ENCODE results near the gene ARHGAP31. TPM values are rescaled to one million over a fixed set of nuclear protein-coding genes. Genes with fewer than 3 reads are reported as not detected.
A peak's percentile ranks its signal among the peaks of the same experiment; 100 is the strongest.
"Not testable (repeated sequence)": the region's sequence is repeated elsewhere in the genome, so short reads cannot be mapped to it uniquely, and the experiment has no call there.

The ARHGAP31 gene
- total and polyA plus RNA-seq, 2 experiments from 2014 or later = 1.2 to 4.3 TPM

DNA sequence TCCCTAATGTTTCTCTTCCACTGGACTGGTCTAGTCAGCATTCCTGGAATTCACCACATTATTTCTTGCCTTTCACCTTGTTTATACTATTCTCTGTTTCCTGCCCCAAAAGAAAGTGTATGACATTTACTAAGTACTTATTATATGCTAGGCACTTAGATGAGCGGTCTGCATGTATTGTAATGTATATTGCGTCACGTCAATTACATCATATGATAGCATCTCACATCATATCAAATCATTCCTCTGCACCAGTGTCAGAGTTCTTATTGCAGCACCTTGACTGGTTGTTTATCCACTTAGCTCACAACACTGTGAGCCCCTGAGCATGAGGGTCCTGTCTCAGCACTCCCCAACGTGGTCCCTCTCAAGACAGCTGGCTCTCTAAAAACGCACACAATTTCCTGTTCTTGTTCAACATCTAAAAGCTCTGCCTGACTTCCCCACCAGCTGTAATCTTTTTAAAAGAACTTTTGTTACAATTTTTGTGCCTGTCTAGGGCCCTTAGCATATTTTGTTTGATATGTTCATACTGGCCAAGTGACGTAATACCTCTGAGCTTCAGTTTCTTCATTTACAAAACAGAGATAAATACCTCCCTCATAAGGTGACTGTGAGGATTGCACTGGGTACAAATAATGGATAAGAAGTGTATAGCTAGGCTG, 58.8 kb downstream of the ARHGAP31 start:
- Histone ChIP-seq H3K4me3 (no peak overlapping the region), H3K4me2 (peak overlapping the region; percentile 63; the same call in 1 of the 2 replicates), H3K36me3 (ENCODE audit: insufficient read depth) (no peaks in the 10 kb centered on the region), H4K20me1 (replicated peaks; ENCODE audit: insufficient read depth) (no peaks in the 10 kb centered on the region), H3K9me2 (ENCODE audit: insufficient read depth) (no peaks in the 10 kb centered on the region; the same call in 1 of the 2 replicates), H3K27ac (ENCODE audit: low read depth) (peak overlapping the region; percentile 64), H3F3A (replicated peaks; ENCODE audit: low read depth) (no peaks in the 10 kb centered on the region; the same call in 1 of the 2 replicates), H3K4me1 (ENCODE audit: insufficient read depth) (peaks cover 59% of the 10 kb centered on the region), H3K79me2 (replicated peaks; ENCODE audit: insufficient read depth) (no peaks in the 10 kb centered on the region), H2AFZ (no peak overlapping the region), H3K27me3 (ENCODE audit: insufficient read depth) (no peaks in the 10 kb centered on the region)
- H3K4me1 Mint-ChIP-seq = peaks cover 66% of the 10 kb centered on the region
- DNase-seq (ENCODE audit: low spot score) (peak; percentile 54), ATAC-seq (no peak)
- no peak overlapping the region; the same call in 1 of the 2 replicates for H3K27ac Mint-ChIP-seq
- H3K27me3 Mint-ChIP-seq (ENCODE audit: insufficient read depth, low read depth, poor library complexity) = peaks cover 5% of the 10 kb centered on the region
- peaks cover 4% of the 10 kb centered on the region for H3K9me3 Mint-ChIP-seq
- TF ChIP-seq, protein P1, sequence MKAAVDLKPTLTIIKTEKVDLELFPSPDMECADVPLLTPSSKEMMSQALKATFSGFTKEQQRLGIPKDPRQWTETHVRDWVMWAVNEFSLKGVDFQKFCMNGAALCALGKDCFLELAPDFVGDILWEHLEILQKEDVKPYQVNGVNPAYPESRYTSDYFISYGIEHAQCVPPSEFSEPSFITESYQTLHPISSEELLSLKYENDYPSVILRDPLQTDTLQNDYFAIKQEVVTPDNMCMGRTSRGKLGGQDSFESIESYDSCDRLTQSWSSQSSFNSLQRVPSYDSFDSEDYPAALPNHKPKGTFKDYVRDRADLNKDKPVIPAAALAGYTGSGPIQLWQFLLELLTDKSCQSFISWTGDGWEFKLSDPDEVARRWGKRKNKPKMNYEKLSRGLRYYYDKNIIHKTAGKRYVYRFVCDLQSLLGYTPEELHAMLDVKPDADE (IDR thresholded peaks at IDR 0.05) = no peak
- no peak for TF ChIP-seq ZNF331 (CRISPR knock-in tag; IDR thresholded peaks at IDR 0.05; ENCODE audit: low read depth)
- TF ChIP-seq, protein P2, sequence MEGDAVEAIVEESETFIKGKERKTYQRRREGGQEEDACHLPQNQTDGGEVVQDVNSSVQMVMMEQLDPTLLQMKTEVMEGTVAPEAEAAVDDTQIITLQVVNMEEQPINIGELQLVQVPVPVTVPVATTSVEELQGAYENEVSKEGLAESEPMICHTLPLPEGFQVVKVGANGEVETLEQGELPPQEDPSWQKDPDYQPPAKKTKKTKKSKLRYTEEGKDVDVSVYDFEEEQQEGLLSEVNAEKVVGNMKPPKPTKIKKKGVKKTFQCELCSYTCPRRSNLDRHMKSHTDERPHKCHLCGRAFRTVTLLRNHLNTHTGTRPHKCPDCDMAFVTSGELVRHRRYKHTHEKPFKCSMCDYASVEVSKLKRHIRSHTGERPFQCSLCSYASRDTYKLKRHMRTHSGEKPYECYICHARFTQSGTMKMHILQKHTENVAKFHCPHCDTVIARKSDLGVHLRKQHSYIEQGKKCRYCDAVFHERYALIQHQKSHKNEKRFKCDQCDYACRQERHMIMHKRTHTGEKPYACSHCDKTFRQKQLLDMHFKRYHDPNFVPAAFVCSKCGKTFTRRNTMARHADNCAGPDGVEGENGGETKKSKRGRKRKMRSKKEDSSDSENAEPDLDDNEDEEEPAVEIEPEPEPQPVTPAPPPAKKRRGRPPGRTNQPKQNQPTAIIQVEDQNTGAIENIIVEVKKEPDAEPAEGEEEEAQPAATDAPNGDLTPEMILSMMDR (conservative IDR thresholded peaks at IDR 0.05; ENCODE audit: low read depth in 2 of 2) = peak; percentile 55 to 56
- peaks cover 4% of the 10 kb centered on the region; the same call in 2 of the 3 replicates for H3K36me3 Mint-ChIP-seq (ENCODE audit: low read depth)
- no peak overlapping the region; the same call in 2 of the 3 replicates for H3K4me3 Mint-ChIP-seq

DNA sequence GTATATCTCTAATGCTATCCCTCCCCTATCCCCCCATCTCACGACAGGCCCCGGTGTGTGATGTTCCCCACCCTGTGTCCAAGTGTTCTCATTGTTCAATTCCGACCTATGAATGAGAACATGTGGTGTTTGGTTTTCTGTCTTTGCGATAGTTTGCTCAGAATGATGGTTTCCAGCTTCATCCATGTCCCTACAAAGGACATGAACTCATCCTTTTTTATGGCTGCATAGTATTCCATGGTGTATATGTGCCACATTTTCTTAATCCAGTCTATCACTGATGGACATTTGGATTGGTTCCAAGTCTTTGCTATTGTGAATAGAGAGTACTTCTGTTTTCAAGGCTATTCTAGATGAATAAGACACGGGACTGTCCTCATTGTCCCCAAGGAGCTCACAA, 61.4 kb downstream of the ARHGAP31 start:
- peaks cover 63% of the 10 kb centered on the region for H3K4me1 Mint-ChIP-seq
- H3K79me2 ChIP-seq (replicated peaks; ENCODE audit: insufficient read depth); H3K27me3 ChIP-seq (ENCODE audit: insufficient read depth): not testable (repeated sequence)

DNA sequence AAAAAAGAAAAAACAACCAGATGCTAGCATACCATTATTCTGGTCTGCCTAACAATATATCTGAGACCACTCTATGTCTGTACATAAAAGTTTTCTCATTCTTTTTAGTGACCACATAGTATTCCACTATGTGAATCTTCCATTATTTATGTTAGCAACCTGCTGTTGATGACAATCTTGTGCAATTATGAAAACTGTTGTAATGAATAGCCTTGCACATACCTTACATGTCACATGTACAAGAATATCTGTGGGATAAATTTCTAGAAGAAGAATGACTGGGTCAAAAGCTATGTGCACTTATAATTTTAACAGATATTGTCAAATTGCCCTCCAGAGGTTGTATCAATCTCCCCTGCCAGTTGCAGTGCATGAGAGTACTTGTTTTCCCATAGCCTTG, 62.5 kb downstream of the ARHGAP31 start:
- Histone ChIP-seq H3K79me2 (replicated peaks; ENCODE audit: insufficient read depth) (no peaks in the 10 kb centered on the region), H3K27ac (ENCODE audit: low read depth) (no peak overlapping the region), H2AFZ (no peak overlapping the region), H4K20me1 (replicated peaks; ENCODE audit: insufficient read depth) (no peaks in the 10 kb centered on the region), H3K4me3 (no peak overlapping the region), H3K36me3 (ENCODE audit: insufficient read depth) (no peaks in the 10 kb centered on the region), H3K27me3 (ENCODE audit: insufficient read depth) (no peaks in the 10 kb centered on the region), H3F3A (replicated peaks; ENCODE audit: low read depth) (no peaks in the 10 kb centered on the region; the same call in none of the 2 replicates), H3K9me2 (ENCODE audit: insufficient read depth) (no peaks in the 10 kb centered on the region), H3K4me1 (ENCODE audit: insufficient read depth) (peaks cover 64% of the 10 kb centered on the region), H3K4me2 (no peak overlapping the region)
- Mint-ChIP-seq H3K9me3 (no peaks in the 10 kb centered on the region; the same call in 2 of the 3 replicates), H3K27ac (0 out of 2 replicates have a peak overlapping the region, but pooled peaks have one; percentile 28), H3K36me3 (ENCODE audit: low read depth) (no peaks in the 10 kb centered on the region), H3K4me1 (peaks cover 59% of the 10 kb centered on the region), H3K27me3 (ENCODE audit: insufficient read depth, low read depth, poor library complexity) (peaks cover 6% of the 10 kb centered on the region), H3K4me3 (no peak overlapping the region)
- no peak for DNase-seq (ENCODE audit: low spot score)
- no peak for ATAC-seq
- TF ChIP-seq, protein P3, sequence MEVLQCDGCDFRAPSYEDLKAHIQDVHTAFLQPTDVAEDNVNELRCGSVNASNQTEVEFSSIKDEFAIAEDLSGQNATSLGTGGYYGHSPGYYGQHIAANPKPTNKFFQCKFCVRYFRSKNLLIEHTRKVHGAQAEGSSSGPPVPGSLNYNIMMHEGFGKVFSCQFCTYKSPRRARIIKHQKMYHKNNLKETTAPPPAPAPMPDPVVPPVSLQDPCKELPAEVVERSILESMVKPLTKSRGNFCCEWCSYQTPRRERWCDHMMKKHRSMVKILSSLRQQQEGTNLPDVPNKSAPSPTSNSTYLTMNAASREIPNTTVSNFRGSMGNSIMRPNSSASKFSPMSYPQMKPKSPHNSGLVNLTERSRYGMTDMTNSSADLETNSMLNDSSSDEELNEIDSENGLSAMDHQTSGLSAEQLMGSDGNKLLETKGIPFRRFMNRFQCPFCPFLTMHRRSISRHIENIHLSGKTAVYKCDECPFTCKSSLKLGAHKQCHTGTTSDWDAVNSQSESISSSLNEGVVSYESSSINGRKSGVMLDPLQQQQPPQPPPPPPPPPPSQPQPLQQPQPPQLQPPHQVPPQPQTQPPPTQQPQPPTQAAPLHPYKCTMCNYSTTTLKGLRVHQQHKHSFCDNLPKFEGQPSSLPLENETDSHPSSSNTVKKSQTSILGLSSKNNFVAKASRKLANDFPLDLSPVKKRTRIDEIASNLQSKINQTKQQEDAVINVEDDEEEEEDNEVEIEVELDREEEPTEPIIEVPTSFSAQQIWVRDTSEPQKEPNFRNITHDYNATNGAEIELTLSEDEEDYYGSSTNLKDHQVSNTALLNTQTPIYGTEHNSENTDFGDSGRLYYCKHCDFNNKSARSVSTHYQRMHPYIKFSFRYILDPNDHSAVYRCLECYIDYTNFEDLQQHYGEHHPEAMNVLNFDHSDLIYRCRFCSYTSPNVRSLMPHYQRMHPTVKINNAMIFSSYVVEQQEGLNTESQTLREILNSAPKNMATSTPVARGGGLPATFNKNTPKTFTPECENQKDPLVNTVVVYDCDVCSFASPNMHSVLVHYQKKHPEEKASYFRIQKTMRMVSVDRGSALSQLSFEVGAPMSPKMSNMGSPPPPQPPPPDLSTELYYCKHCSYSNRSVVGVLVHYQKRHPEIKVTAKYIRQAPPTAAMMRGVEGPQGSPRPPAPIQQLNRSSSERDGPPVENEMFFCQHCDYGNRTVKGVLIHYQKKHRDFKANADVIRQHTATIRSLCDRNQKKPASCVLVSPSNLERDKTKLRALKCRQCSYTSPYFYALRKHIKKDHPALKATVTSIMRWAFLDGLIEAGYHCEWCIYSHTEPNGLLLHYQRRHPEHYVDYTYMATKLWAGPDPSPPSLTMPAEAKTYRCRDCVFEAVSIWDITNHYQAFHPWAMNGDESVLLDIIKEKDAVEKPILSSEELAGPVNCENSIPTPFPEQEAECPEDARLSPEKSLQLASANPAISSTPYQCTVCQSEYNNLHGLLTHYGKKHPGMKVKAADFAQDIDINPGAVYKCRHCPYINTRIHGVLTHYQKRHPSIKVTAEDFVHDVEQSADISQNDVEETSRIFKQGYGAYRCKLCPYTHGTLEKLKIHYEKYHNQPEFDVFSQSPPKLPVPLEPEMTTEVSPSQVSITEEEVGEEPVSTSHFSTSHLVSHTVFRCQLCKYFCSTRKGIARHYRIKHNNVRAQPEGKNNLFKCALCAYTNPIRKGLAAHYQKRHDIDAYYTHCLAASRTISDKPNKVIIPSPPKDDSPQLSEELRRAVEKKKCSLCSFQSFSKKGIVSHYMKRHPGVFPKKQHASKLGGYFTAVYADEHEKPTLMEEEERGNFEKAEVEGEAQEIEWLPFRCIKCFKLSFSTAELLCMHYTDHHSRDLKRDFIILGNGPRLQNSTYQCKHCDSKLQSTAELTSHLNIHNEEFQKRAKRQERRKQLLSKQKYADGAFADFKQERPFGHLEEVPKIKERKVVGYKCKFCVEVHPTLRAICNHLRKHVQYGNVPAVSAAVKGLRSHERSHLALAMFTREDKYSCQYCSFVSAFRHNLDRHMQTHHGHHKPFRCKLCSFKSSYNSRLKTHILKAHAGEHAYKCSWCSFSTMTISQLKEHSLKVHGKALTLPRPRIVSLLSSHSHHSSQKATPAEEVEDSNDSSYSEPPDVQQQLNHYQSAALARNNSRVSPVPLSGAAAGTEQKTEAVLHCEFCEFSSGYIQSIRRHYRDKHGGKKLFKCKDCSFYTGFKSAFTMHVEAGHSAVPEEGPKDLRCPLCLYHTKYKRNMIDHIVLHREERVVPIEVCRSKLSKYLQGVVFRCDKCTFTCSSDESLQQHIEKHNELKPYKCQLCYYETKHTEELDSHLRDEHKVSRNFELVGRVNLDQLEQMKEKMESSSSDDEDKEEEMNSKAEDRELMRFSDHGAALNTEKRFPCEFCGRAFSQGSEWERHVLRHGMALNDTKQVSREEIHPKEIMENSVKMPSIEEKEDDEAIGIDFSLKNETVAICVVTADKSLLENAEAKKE (CRISPR knock-in tag; IDR thresholded peaks at IDR 0.05) = no peak

More for the DNA sequence above, 61.4 kb downstream of the ARHGAP31 start:
- H3K27me3 Mint-ChIP-seq (ENCODE audit: insufficient read depth, low read depth, poor library complexity); H3F3A ChIP-seq (replicated peaks; ENCODE audit: low read depth); ATAC-seq; H3K4me3 ChIP-seq; H3K9me3 Mint-ChIP-seq; H3K27ac ChIP-seq (ENCODE audit: low read depth); H3K27ac Mint-ChIP-seq; H3K36me3 ChIP-seq (ENCODE audit: insufficient read depth); H3K4me3 Mint-ChIP-seq; H2AFZ ChIP-seq; H4K20me1 ChIP-seq (replicated peaks; ENCODE audit: insufficient read depth); H3K36me3 Mint-ChIP-seq (ENCODE audit: low read depth); DNase-seq (ENCODE audit: low spot score); H3K9me2 ChIP-seq (ENCODE audit: insufficient read depth); H3K4me2 ChIP-seq: not testable (repeated sequence)
- peaks cover 71% of the 10 kb centered on the region for H3K4me1 ChIP-seq (ENCODE audit: insufficient read depth)

All from GM23338 (cell line).